ENCODE measurements around the gene ATF2. TPM values are rescaled to one million over a fixed set of nuclear protein-coding genes. Genes with fewer than 3 reads are reported as not detected.

ATF2 gene
- total and polyA plus RNA-seq, 7 donors: 13.2 to 59.6 (median 46.0) TPM

DNA sequence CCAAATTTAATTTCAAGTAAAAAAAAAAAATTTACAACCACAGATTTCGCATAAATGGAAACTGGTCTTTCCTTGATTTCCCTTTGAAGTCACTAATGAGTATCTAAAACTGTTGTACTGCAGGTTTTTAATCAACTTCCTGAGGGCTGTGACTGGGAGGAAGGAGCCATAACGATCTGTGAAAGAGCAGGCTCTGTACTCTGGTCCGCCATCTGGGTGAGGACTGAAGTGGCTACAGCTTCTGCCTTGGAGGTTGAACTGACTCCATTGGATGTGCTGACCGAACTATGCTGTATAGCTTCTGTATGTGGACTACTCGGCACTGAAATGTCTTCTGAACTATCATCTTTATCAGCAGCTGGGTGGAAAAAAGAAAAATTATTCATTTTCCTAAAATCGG, 93.5 kb downstream of the ATF2 start:
- Histone ChIP-seq H3K36me3 (peaks cover 0 to 48% (median 4%) of the 10 kb centered on the region in 4 donors), H3K27me3 (no peaks in the 10 kb centered on the region), H3K27ac (no peak overlapping the region), H3K4me3 (no peak overlapping the region), H3K9me3 (no peaks in the 10 kb centered on the region), H3K4me1 (no peaks in the 10 kb centered on the region)
- WGBS, 2 donors: 91 to 97% methylated on average over 6 of the region's 6 CpGs
- no peak for TF ChIP-seq EP300 (IDR thresholded peaks at IDR 0.05)
- no peak for TF ChIP-seq POLR2A (IDR thresholded peaks at IDR 0.05)
- no peak for TF ChIP-seq CTCF (IDR thresholded peaks at IDR 0.05)
- TF ChIP-seq POLR2AphosphoS5 (IDR thresholded peaks at IDR 0.05): no peak
- DNase-seq: no peak
- intact Hi-C loops (cut with DNase I): no loop called here

DNA sequence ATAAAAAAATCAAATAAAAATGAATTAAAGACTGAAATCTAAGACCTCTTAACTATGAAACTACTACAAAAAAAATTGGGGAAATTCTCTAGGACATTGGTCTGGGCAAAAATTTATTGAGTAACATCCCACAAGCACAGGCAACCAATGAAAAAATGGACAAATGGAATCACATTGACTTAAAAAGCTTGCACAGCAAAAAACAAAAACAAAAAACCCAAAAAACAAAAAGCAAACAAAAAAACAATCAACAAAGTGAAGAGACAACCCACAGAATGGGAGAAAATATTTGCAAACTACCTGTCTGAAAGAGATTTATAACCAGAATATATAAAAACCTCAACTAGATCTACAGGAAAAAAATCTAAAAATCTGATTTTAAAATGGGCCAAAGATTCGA, 99.5 kb downstream of the ATF2 start:
- H3K4me3 ChIP-seq: no peak overlapping the region
- H3K9me3 ChIP-seq: no peaks in the 10 kb centered on the region
- H3K4me1 ChIP-seq: no peaks in the 10 kb centered on the region
- TF ChIP-seq EP300 (IDR thresholded peaks at IDR 0.05) (no peak), POLR2AphosphoS5 (IDR thresholded peaks at IDR 0.05) (no peak), CTCF (IDR thresholded peaks at IDR 0.05) (no peak), POLR2A (IDR thresholded peaks at IDR 0.05) (no peak)
- H3K36me3 ChIP-seq: peaks cover 0 to 24% (median 2%) of the 10 kb centered on the region in 4 donors
- no peak for DNase-seq
- no peaks in the 10 kb centered on the region for H3K27me3 ChIP-seq
- intact Hi-C loops (cut with DNase I): no loop called here
- 95 to 96% methylated on average over 1 of the region's 1 CpG for WGBS, 2 donors
- H3K27ac ChIP-seq: no peak overlapping the region

DNA sequence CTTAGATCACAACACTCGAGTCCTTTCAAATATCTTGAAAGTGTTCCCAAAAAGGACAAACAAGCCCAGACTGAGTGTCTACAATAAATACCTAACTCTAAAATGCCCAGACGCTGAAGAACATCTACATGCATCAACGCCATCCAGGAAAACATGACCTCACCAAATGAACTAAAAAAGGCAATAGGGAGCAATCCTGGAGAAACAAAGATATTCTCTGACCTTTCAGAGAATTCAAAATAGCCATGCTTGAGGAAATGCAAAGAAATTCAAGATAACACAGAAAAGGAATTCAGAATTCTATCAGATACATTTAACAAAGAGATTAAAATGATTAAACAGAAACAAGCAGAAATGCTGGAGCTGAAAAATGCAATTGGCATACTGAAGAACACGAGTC, 101.6 kb downstream of the ATF2 start:
- no peak overlapping the region for H3K4me3 ChIP-seq
- peaks cover 0 to 16% (median 2%) of the 10 kb centered on the region in 4 donors for H3K36me3 ChIP-seq
- no peaks in the 10 kb centered on the region for H3K4me1 ChIP-seq
- no peak overlapping the region for H3K27ac ChIP-seq
- H3K27me3 ChIP-seq: no peaks in the 10 kb centered on the region
- WGBS, 2 donors: 97 to 99% methylated on average over 4 of the region's 4 CpGs
- intact Hi-C loops (cut with DNase I): no loop called here
- no peaks in the 10 kb centered on the region for H3K9me3 ChIP-seq
- DNase-seq: no peak
- TF ChIP-seq POLR2AphosphoS5 (IDR thresholded peaks at IDR 0.05): no peak
- no peak for TF ChIP-seq POLR2A (IDR thresholded peaks at IDR 0.05)
- TF ChIP-seq CTCF (IDR thresholded peaks at IDR 0.05): no peak
- no peak for TF ChIP-seq EP300 (IDR thresholded peaks at IDR 0.05)

GRCh38 chr2:175064797-175065196, 103.2 kb downstream of the ATF2 start:
- Histone ChIP-seq H3K4me3 (no peak overlapping the region), H3K9me3 (no peaks in the 10 kb centered on the region), H3K27me3 (no peaks in the 10 kb centered on the region), H3K36me3 (peaks cover 0 to 9% (median 2%) of the 10 kb centered on the region in 4 donors), H3K27ac (no peak overlapping the region), H3K4me1 (no peaks in the 10 kb centered on the region)
- intact Hi-C loops (cut with DNase I): no loop called here
- no peak for DNase-seq
- 98% methylated on average over 5 of the region's 5 CpGs for WGBS, 2 donors
- TF ChIP-seq CTCF (IDR thresholded peaks at IDR 0.05) (no peak), POLR2A (IDR thresholded peaks at IDR 0.05) (no peak), POLR2AphosphoS5 (IDR thresholded peaks at IDR 0.05) (no peak), EP300 (IDR thresholded peaks at IDR 0.05) (no peak)

DNA sequence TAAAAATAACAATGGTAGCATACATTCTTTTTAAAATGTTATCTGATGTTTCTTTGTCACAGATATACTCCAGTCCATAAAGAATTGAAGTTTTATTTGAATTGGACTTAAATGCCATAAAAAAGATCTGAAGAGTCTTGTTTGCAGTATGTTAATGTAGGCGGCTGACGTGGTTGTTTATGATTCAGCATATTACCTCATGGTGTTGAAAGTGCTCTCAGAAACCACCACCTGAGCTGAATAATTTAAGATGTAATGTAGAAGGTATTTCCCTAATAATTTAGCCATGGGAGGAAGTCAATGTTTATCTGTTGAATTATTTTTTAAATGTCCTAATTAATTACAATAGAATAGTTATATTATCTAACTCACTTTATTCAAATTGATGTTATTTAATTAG, 104.3 kb downstream of the ATF2 start:
- no peak for TF ChIP-seq CTCF (IDR thresholded peaks at IDR 0.05)
- no peak for TF ChIP-seq POLR2A (IDR thresholded peaks at IDR 0.05)
- no peak for TF ChIP-seq EP300 (IDR thresholded peaks at IDR 0.05)
- TF ChIP-seq POLR2AphosphoS5 (IDR thresholded peaks at IDR 0.05): no peak
- no peak overlapping the region for H3K27ac ChIP-seq
- H3K4me3 ChIP-seq: no peak overlapping the region
- 65 to 81% methylated on average over 2 of the region's 2 CpGs for WGBS, 2 donors
- DNase-seq: no peak
- peaks cover 0 to 9% (median 2%) of the 10 kb centered on the region in 4 donors for H3K36me3 ChIP-seq
- H3K4me1 ChIP-seq: no peaks in the 10 kb centered on the region
- H3K9me3 ChIP-seq: no peaks in the 10 kb centered on the region
- intact Hi-C loops (cut with DNase I): no loop called here
- no peaks in the 10 kb centered on the region for H3K27me3 ChIP-seq

Measured in sigmoid colon (tissue), 7 donors.